Activated naive CD8-positive, alpha-beta T cell (primary cell): Measurements from ENCODE around the gene AMOTL1.

ENCODE experiments used
- H3K27ac Mint-ChIP-seq: one replicate; pipeline ENCODE4 v1.8.0; 2021; ENCODE audit warnings: mixed read lengths
- H3K27me3 Mint-ChIP-seq: one replicate; pipeline ENCODE4 v1.8.0; 2021; ENCODE audit warnings: mixed read lengths
- H3K36me3 Mint-ChIP-seq: one replicate; pipeline ENCODE4 v1.8.0; 2021; ENCODE audit warnings: mixed read lengths
- H3K4me1 Mint-ChIP-seq: one replicate; pipeline ENCODE4 v1.8.0; 2021; ENCODE audit warnings: low read depth, mixed read lengths
- H3K4me3 Mint-ChIP-seq: one replicate; pipeline ENCODE4 v1.8.0; 2021; ENCODE audit warnings: mild to moderate bottlenecking, mixed read lengths
- H3K9me3 Mint-ChIP-seq: one replicate; pipeline ENCODE4 v1.8.0; 2021; ENCODE audit warnings: low read depth, mixed read lengths

AMOTL1 gene, protein sequence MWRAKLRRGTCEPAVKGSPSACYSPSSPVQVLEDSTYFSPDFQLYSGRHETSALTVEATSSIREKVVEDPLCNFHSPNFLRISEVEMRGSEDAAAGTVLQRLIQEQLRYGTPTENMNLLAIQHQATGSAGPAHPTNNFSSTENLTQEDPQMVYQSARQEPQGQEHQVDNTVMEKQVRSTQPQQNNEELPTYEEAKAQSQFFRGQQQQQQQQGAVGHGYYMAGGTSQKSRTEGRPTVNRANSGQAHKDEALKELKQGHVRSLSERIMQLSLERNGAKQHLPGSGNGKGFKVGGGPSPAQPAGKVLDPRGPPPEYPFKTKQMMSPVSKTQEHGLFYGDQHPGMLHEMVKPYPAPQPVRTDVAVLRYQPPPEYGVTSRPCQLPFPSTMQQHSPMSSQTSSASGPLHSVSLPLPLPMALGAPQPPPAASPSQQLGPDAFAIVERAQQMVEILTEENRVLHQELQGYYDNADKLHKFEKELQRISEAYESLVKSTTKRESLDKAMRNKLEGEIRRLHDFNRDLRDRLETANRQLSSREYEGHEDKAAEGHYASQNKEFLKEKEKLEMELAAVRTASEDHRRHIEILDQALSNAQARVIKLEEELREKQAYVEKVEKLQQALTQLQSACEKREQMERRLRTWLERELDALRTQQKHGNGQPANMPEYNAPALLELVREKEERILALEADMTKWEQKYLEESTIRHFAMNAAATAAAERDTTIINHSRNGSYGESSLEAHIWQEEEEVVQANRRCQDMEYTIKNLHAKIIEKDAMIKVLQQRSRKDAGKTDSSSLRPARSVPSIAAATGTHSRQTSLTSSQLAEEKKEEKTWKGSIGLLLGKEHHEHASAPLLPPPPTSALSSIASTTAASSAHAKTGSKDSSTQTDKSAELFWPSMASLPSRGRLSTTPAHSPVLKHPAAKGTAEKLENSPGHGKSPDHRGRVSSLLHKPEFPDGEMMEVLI

DNA sequence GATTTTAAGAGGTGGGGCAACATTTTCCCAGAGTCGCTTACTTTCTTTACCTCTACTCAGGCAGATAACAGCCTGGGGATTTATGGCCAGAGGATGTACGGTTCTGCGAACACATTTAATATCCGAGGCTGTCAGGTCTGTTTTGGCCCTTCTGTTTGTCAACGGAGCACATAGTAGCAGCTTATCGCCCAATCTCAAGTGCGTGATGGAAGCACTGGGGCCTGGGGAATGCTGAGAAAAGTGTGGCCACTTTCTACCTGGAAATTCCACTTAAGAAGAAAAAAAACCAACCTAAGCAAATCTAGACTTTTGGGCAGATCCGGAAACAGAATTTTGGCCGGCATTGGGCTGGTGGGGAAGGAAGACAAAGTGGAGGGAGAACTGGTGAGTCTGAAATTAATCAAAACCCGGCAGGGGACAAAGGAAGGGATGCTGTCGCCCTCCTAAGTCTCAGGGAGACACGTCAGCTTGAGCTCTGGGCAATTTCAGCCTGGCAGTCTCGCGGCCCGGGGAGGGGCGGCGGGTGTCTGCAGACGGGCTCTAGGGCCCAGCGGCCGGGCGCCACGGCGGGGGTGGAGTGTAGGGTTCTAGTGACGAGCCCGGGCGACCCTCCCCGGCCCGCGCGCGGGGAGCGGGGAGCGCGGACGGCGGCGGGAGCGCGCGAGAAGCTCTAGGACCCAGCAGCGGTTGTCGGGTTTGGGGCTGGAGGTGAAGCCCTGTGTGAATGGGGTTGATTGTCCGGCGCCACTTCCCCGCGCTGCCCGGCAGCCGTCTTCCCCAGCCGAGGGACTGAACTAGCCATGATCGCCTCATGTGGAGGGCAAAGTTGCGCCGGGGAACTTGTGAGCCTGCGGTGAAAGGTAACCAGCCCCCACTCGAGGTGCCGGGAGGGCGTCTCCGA lies at the start of gene AMOTL1:
Gene AMOTL1 (plus strand): TSS at position 656 of the 901 bp plus-strand sequence. CDS start 156 bp downstream, at position 812.
- peak within 1 kb of the TSS; percentile 80 for H3K4me3 Mint-ChIP-seq
- H3K36me3 Mint-ChIP-seq, result no peaks in the 10 kb centered on the region
- H3K9me3 Mint-ChIP-seq, result no peaks in the 10 kb centered on the region
- H3K27me3 Mint-ChIP-seq, result peaks cover 33% of the 10 kb centered on the region
- no peak within 1 kb of the TSS for H3K27ac Mint-ChIP-seq
- peaks cover 10% of the 10 kb centered on the region for H3K4me1 Mint-ChIP-seq

DNA sequence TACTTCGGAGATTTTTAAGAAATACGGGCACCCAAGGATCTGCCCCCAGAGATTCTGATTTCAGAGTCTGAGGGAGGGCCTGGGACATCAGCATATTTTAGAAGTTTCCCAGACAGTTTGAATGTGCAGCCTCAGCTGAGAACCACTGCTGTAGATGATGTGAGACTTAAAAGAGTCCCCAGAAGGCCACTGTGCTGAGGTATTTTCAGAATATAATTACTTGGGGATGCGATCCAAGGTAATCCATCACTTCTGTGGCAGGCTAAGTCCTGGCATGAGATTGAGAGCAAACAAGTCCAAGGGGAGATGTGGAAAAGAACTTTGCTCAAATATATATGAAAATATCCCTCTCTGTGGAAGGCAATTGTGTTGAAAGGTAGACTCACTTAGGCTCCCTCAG lies 48.3 kb upstream of the AMOTL1 start:
- Mint-ChIP-seq H3K9me3 (no peaks in the 10 kb centered on the region), H3K27me3 (peaks cover 16% of the 10 kb centered on the region), H3K4me3 (no peak overlapping the region), H3K36me3 (no peaks in the 10 kb centered on the region), H3K27ac (no peak overlapping the region), H3K4me1 (no peaks in the 10 kb centered on the region)

GRCh38 chr11:94721565-94722292 lies 46.4 kb upstream of the AMOTL1 start:
- Mint-ChIP-seq H3K9me3 (no peaks in the 10 kb centered on the region), H3K4me3 (no peak overlapping the region), H3K4me1 (no peaks in the 10 kb centered on the region), H3K36me3 (no peaks in the 10 kb centered on the region), H3K27me3 (peaks cover 10% of the 10 kb centered on the region), H3K27ac (no peak overlapping the region)

DNA sequence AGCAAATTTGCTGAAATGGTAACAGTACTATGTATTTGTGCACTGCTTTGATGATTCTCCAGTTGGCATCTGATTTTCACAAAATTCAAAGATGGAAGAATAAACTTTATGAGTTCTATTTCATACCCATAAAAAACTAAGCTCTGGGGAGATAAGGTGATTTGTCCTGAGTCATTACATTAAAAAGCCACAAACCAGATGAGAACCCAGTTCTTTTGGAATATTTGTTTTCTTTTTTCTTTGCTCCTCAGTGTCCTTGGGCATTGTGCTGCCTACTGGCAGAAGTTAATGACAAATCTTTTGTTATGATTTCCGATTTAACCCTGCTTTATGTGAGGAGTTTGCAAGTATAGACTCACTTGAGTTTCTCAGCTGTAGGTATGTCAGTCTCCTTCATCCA lies 45.4 kb upstream of the AMOTL1 start:
- no peaks in the 10 kb centered on the region for H3K9me3 Mint-ChIP-seq
- no peaks in the 10 kb centered on the region for H3K36me3 Mint-ChIP-seq
- no peak overlapping the region for H3K4me3 Mint-ChIP-seq
- no peak overlapping the region for H3K27ac Mint-ChIP-seq
- H3K27me3 Mint-ChIP-seq, result peaks cover 6% of the 10 kb centered on the region
- no peaks in the 10 kb centered on the region for H3K4me1 Mint-ChIP-seq

DNA sequence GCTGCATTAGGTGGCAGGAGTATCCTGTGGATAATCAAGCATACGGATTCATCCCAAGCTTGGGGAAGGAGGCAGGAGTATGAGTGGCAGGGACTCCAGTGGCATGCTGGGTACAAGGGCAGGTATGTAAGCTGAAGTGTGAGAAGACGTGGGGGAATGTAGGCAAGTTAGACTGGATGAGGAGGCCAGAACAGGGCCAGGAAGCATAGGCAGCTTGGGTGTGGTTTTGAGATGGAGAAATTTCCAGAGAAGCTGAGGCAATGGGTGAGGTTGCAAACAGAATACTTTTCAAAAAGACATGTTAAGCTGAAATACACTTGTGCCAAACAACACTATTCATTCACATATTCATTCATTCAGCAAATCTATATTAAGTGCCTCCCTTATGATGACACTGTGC lies 43.1 kb upstream of the AMOTL1 start:
- Mint-ChIP-seq H3K36me3 (no peaks in the 10 kb centered on the region), H3K9me3 (no peaks in the 10 kb centered on the region), H3K27ac (no peak overlapping the region), H3K27me3 (peaks cover 2% of the 10 kb centered on the region), H3K4me3 (no peak overlapping the region), H3K4me1 (no peaks in the 10 kb centered on the region)

GRCh38 chr11:94727819-94728218 lies 40.3 kb upstream of the AMOTL1 start:
- Mint-ChIP-seq H3K36me3 (no peaks in the 10 kb centered on the region), H3K27me3 (no peaks in the 10 kb centered on the region), H3K4me1 (no peaks in the 10 kb centered on the region), H3K4me3 (no peak overlapping the region), H3K27ac (no peak overlapping the region), H3K9me3 (no peaks in the 10 kb centered on the region)

DNA sequence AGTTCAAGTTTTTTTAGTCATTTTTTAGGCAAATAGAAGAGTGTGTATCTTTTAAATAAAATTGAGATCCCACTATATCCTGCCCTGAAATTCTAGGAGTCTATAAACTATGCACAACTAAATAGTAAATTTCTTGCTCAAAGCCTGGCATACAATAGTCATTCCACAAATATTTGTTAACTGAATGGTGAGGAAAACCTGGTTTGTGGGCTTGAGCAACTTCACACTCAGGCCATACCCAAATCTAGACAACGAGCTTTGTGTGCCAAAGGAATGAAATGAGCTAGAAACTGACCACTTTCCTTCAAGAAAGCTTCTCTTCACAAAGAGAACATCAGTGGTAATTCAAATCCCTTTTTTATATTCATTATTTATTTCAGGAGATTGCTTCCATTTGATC lies 39.6 kb upstream of the AMOTL1 start:
- H3K4me3 Mint-ChIP-seq, result no peak overlapping the region
- H3K36me3 Mint-ChIP-seq, result no peaks in the 10 kb centered on the region

GRCh38 chr11:94728966-94729751 lies 39.0 kb upstream of the AMOTL1 start:
- H3K36me3 Mint-ChIP-seq, result no peaks in the 10 kb centered on the region
- H3K27me3 Mint-ChIP-seq, result no peaks in the 10 kb centered on the region
- H3K4me1 Mint-ChIP-seq, result no peaks in the 10 kb centered on the region
- H3K4me3 Mint-ChIP-seq, result no peak overlapping the region
- no peak overlapping the region for H3K27ac Mint-ChIP-seq
- H3K9me3 Mint-ChIP-seq, result no peaks in the 10 kb centered on the region

More for the DNA sequence above, 39.6 kb upstream of the AMOTL1 start:
- Mint-ChIP-seq H3K9me3 (no peaks in the 10 kb centered on the region), H3K27me3 (no peaks in the 10 kb centered on the region), H3K27ac (no peak overlapping the region), H3K4me1 (no peaks in the 10 kb centered on the region)

- Mint-ChIP-seq H3K27me3 (no peaks in the 10 kb centered on the region), H3K4me3 (no peak overlapping the region), H3K4me1 (no peaks in the 10 kb centered on the region), H3K36me3 (no peaks in the 10 kb centered on the region), H3K9me3 (no peaks in the 10 kb centered on the region), H3K27ac (no peak overlapping the region)
These were observed 38.0 kb upstream of the AMOTL1 start for GRCh38 chr11:94730153-94730552.

- Mint-ChIP-seq H3K27me3 (no peaks in the 10 kb centered on the region), H3K9me3 (no peaks in the 10 kb centered on the region), H3K27ac (no peak overlapping the region), H3K4me1 (no peaks in the 10 kb centered on the region), H3K36me3 (no peaks in the 10 kb centered on the region), H3K4me3 (no peak overlapping the region)
These were observed 36.1 kb upstream of the AMOTL1 start for GRCh38 chr11:94731880-94732601.

DNA sequence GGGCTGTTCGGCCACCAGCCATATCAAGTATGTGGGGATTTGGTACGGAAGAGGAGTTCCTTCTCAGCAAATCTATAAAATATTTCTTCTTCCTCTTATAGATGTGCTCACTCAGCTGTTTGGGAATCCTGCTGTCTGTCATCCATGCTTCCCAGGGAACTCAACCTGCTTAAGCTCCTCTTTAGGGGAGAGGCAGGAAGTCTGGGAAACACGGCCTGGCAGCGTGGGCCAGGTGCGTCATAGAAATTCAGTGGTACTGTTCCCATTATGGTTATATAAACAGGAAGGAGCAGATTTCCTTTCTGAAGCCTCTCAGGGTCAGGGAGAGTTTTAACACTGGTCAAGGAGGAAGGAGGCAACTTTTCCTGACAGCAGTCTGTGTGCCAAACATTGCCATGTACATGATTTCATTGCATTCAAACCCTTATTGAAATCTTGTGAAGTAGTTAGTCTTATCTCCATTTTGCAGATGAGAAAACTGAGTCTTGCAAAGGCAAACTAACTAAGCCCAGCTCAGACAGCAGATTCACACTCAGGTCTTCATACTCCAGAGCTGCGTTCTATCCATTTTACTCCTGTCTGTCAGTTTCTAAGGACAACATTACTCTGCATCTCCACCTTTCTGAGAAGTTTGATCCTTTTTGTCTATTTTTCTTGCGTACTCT lies 35.4 kb upstream of the AMOTL1 start:
- no peaks in the 10 kb centered on the region for H3K4me1 Mint-ChIP-seq
- H3K27ac Mint-ChIP-seq, result no peak overlapping the region
- H3K27me3 Mint-ChIP-seq, result no peaks in the 10 kb centered on the region
- no peaks in the 10 kb centered on the region for H3K36me3 Mint-ChIP-seq
- no peak overlapping the region for H3K4me3 Mint-ChIP-seq
- no peaks in the 10 kb centered on the region for H3K9me3 Mint-ChIP-seq

DNA sequence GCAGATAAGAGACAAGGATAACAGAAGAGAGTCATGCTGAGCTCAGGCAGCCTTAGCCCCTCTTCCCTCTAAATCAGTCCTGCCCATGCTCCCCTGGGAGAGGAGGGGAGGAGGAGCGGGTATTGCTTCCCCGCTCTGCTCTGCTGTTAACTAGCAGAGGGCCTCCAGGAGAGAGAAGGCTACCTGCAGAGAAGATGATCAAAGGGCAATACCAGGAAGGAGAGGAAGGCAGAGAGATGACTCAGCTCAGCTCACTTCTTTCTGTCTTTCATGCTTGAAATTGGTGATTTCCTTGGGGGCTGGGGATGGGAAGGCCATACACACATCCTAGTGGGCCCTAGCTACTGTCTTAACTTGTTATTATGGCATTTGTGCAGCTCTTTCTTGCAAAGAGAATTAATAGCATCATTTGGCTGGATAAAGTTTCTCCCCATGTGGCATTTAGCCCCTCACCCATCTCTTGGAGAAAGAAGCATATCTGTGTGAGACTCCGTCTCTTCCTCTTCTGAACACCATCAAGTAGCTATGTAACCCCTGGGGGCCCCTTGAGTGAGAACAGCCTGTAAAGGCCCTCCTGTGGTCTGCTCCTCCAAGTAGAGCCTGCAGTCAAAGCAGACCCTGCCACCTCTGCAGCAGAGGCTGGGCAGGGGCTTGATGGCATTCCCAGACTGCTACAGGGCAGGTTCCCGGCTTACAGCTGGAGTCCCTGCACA lies 33.4 kb upstream of the AMOTL1 start:
- no peak overlapping the region for H3K27ac Mint-ChIP-seq
- H3K36me3 Mint-ChIP-seq, result no peaks in the 10 kb centered on the region
- H3K4me1 Mint-ChIP-seq, result no peaks in the 10 kb centered on the region
- no peak overlapping the region for H3K4me3 Mint-ChIP-seq
- no peaks in the 10 kb centered on the region for H3K27me3 Mint-ChIP-seq
- no peaks in the 10 kb centered on the region for H3K9me3 Mint-ChIP-seq
